OCI-LY7 (cell line): Measurements from ENCODE around the gene NRROS. TPM values are rescaled to one million over a fixed set of nuclear protein-coding genes. Genes with fewer than 3 reads are reported as not detected.

Experiments
- BruUV-seq: library from RNA; stranded (reverse); fragments of 400-500 nt; replicated peaks from 2 replicates; lab custom pipeline; 2021; lab: Mats Ljungman, UMichigan
- CTCF ChIA-PET: fragments of 300-600 bp; sonication (Branson Sonifier 250); formaldehyde crosslinking; loops from one replicate; lab custom pipeline; 2022; ENCODE audit warnings: antibody characterized with exemption; ENCODE audit not compliant: unreplicated experiment; lab: Charles Lee
- POLR2A ChIA-PET: fragments of 300-600 bp; sonication (Branson Sonifier 250); formaldehyde crosslinking; loops from one replicate; lab custom pipeline; 2022; ENCODE audit warnings: antibody characterized with exemption; lab: Charles Lee
- DNase-seq: peaks from one replicate; pipeline ENCODE4 v3.0.0-alpha.2; 2015; ENCODE audit warnings: low spot score
- H2AFZ ChIP-seq: fragments of 200-600 bp; sonication (generic), shearing (Covaris generic); 2 replicates; pipeline ENCODE4 v1.6.1; 2014; ENCODE audit warnings: mild to moderate bottlenecking, antibody characterized with exemption, low read length, moderate library complexity
- H3K27ac ChIP-seq: fragments of 200-600 bp; sonication (generic); 2 replicates; pipeline ENCODE4 v1.5.1; 2014; ENCODE audit warnings: mixed run types, low read depth, mild to moderate bottlenecking, moderate library complexity, low read length, inconsistent platforms; ENCODE audit not compliant: poor library complexity, severe bottlenecking
- H3K36me3 ChIP-seq: fragments of 200-600 bp; sonication (generic); 2 replicates; pipeline ENCODE4 v1.6.1; 2014; ENCODE audit warnings: mild to moderate bottlenecking, antibody characterized with exemption, low read length, moderate library complexity, mixed read lengths; ENCODE audit not compliant: insufficient read depth
- H3K4me1 ChIP-seq: fragments of 200-600 bp; sonication (generic); 2 replicates; pipeline ENCODE4 v1.5.1; 2014; ENCODE audit warnings: mild to moderate bottlenecking, low read length; ENCODE audit not compliant: insufficient read depth, poor library complexity, severe bottlenecking
- H3K4me2 ChIP-seq: fragments of 200-600 bp; sonication (generic); 2 replicates; pipeline ENCODE4 v1.6.1; 2014; ENCODE audit warnings: mild to moderate bottlenecking, low read length
- H3K4me3 ChIP-seq: fragments of 200-600 bp; sonication (generic); 2 replicates; pipeline ENCODE4 v1.5.1; 2014; ENCODE audit warnings: mild to moderate bottlenecking, low read depth, low read length; ENCODE audit not compliant: poor library complexity, severe bottlenecking
- H3K79me2 ChIP-seq: fragments of 200-600 bp; sonication (generic); 2 replicates; pipeline ENCODE4 v1.6.1; 2016; ENCODE audit warnings: low read depth, mild to moderate bottlenecking, low read length, moderate library complexity, mixed read lengths; ENCODE audit not compliant: insufficient read depth
- H3K9me2 ChIP-seq: fragments of 200-600 bp; sonication (generic); 2 replicates; pipeline ENCODE4 v1.6.1; 2016; ENCODE audit warnings: mild to moderate bottlenecking, low read length, mixed read lengths; ENCODE audit not compliant: insufficient read depth
- H3K9me3 ChIP-seq: fragments of 200-600 bp; sonication (generic); 2 replicates; pipeline ENCODE4 v1.6.1; 2014; ENCODE audit warnings: mild to moderate bottlenecking, mixed run types, low read length, mixed read lengths
- H4K20me1 ChIP-seq: fragments of 200-600 bp; sonication (generic); 2 replicates; pipeline ENCODE4 v1.6.1; 2014; ENCODE audit warnings: mild to moderate bottlenecking, antibody characterized with exemption, low read length, moderate library complexity, mixed read lengths; ENCODE audit not compliant: insufficient read depth
- CTCF ChIP-seq: fragments of 200-600 bp; sonication (generic); conservative IDR thresholded peaks from 2 replicates; pipeline ENCODE4 v1.5.1; 2014; ENCODE audit warnings: mild to moderate bottlenecking, antibody characterized with exemption, low read length, moderate library complexity, mixed read lengths
- EZH2phosphoT487 ChIP-seq: fragments of 200-600 bp; sonication (generic); IDR thresholded peaks from 2 replicates; pipeline ENCODE4 v1.6.1; 2018; ENCODE audit warnings: low read depth, borderline replicate concordance, mild to moderate bottlenecking, mixed run types, antibody characterized with exemption, low read length, moderate library complexity, mixed read lengths
- intact Hi-C: fragments of 100-400 bp; cut with micrococcal nuclease; formaldehyde crosslinking; loops from one replicate; pipeline ENCODE4 v1.10.0; 2022; ENCODE audit not compliant: unreplicated experiment
- total RNA-seq, 2 experiments: library from RNA; depleted of rRNA in 1 of 2; stranded (reverse); fragments of >200 nt in 1 of 2; shearing (Covaris generic) in 1 of 2; gene quantifications; 2 replicates each; pipeline ENCODE4 v1.2.3, GENCODE V29; 2014 to 2022

NRROS gene
- total RNA-seq, 2 experiments from 2014 or later, result 1.1 to 3.8 TPM

GRCh38 chr3:196645096-196645495 lies 5.6 kb downstream of the NRROS start:
- intact Hi-C loops, result no loop called here
- no peak overlapping the region for H3K4me2 ChIP-seq
- no peak for DNase-seq
- POLR2A ChIA-PET, result interaction anchor here (0.5 to 1.3 kb wide), 4 partner anchors 9 to 1195 kb away, joined by 3 to 4 read pairs (median 4); no protein-coding TSS in a partner anchor
- no peaks in the 10 kb centered on the region for H3K9me2 ChIP-seq
- no peaks in the 10 kb centered on the region for H3K9me3 ChIP-seq
- no peak overlapping the region for H3K4me3 ChIP-seq
- no peak for TF ChIP-seq EZH2phosphoT487
- TF ChIP-seq CTCF, result no peak
- H4K20me1 ChIP-seq, result no peaks in the 10 kb centered on the region
- H3K27ac ChIP-seq, result no peak overlapping the region
- H3K4me1 ChIP-seq, result peaks cover 37% of the 10 kb centered on the region
- H3K36me3 ChIP-seq, result no peaks in the 10 kb centered on the region
- no TSS peak for BruUV-seq
- no peak overlapping the region for H2AFZ ChIP-seq
- H3K79me2 ChIP-seq, result no peaks in the 10 kb centered on the region
- CTCF ChIA-PET, result no interaction called here

GRCh38 chr3:196645897-196646665 lies 6.6 kb downstream of the NRROS start:
- BruUV-seq, result no TSS peak
- POLR2A ChIA-PET, result interaction anchor here (0.6 to 1.3 kb wide), 2 partner anchors 8 to 14 kb away, joined by 3 to 4 read pairs; no protein-coding TSS in a partner anchor
- Histone ChIP-seq H3K4me3 (no peak overlapping the region), H3K27ac (no peak overlapping the region), H3K79me2 (no peaks in the 10 kb centered on the region), H3K9me2 (no peaks in the 10 kb centered on the region), H2AFZ (no peak overlapping the region), H3K36me3 (no peaks in the 10 kb centered on the region), H3K4me1 (peaks cover 29% of the 10 kb centered on the region), H3K4me2 (no peak overlapping the region), H4K20me1 (no peaks in the 10 kb centered on the region), H3K9me3 (no peaks in the 10 kb centered on the region)
- intact Hi-C loops, result no loop called here
- no peak for DNase-seq
- no peak for TF ChIP-seq CTCF
- TF ChIP-seq EZH2phosphoT487, result no peak
- CTCF ChIA-PET, result no interaction called here

DNA sequence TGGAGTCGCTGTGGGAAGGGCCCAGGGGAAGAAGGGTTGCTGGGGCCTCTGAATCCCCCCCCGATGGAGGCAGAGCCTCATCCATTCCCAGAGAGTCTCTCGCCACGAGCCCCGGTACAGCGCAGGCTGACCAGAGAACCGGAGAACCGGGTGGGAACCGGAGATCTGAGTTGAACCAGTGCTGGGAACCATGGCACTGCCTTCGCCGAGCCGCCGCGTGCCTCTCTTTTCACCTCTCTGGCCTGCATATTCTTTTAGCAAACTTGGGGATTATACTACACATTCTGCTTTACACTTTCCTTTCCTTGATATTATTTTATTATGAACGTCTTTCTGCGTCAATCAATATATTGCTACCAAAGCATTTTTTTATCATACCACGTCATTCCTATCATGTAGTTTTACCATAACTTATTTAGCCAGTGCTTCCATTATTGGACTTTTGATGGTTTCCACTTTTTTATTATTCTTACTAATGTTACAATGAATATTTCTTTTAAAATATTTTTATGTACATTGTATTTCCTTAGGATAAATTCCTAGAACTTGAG lies 7.2 kb downstream of the NRROS start:
- no peak overlapping the region for H3K27ac ChIP-seq
- no peak overlapping the region for H3K4me3 ChIP-seq
- no peak overlapping the region for H2AFZ ChIP-seq
- CTCF ChIA-PET, result no interaction called here
- DNase-seq, result no peak
- intact Hi-C loops, result no loop called here
- no peaks in the 10 kb centered on the region for H3K79me2 ChIP-seq
- no peaks in the 10 kb centered on the region for H3K9me3 ChIP-seq
- H3K36me3 ChIP-seq, result no peaks in the 10 kb centered on the region
- H4K20me1 ChIP-seq, result no peaks in the 10 kb centered on the region
- TF ChIP-seq EZH2phosphoT487, result no peak
- no peak overlapping the region for H3K4me2 ChIP-seq
- H3K4me1 ChIP-seq, result peaks cover 22% of the 10 kb centered on the region
- no peaks in the 10 kb centered on the region for H3K9me2 ChIP-seq
- no TSS peak for BruUV-seq
- POLR2A ChIA-PET, result no interaction called here
